Measurements from ENCODE around the gene HAND1.

The HAND1 gene

DNA sequence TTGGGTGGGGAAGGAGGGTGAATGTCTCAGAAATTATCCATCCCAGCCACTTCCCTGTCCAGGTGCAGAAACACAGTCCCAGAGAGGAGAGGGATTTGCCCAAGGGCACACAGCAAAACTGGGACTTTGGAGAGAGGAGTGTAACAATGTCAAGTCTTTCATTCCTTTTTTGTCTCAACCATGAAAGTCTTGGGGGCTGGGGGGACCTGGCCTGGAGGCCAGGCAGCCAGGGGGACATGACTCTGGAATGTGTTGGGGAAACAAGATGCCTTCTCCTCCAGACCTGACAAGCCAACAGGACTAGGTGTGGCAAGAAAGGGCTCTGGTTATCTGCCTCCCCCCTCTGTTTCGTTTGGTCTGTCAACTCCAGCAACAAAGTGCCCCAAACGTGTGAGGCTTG, 13.9 kb upstream of the HAND1 start:
- H3K4me3 ChIP-seq (ENCODE audit: insufficient read length, low read depth) = no peak overlapping the region
- TF ChIP-seq ZNF274 (IDR thresholded peaks at IDR 0.05; ENCODE audit: low read depth, low read length) = no peak
- no peak for TF ChIP-seq YY1 (IDR thresholded peaks at IDR 0.05; ENCODE audit: insufficient read depth, insufficient read length)
- no peak for TF ChIP-seq SUZ12 (IDR thresholded peaks at IDR 0.05; ENCODE audit: extremely low read depth, insufficient read depth, insufficient read length)
- no peaks in the 10 kb centered on the region for H3K4me1 ChIP-seq (ENCODE audit: insufficient read depth, insufficient read length)
- H3K36me3 ChIP-seq (ENCODE audit: insufficient read depth, insufficient read length, low read length) = no peaks in the 10 kb centered on the region
- H3K9me3 ChIP-seq (ENCODE audit: insufficient read depth, low read length) = no peaks in the 10 kb centered on the region
- H3K27me3 ChIP-seq (ENCODE audit: insufficient read depth, insufficient read length) = peaks cover 12% of the 10 kb centered on the region
- no peak for DNase-seq (ENCODE audit: low read depth, low spot score)
- no peak overlapping the region for H3K9ac ChIP-seq (ENCODE audit: insufficient read length, low read depth)

DNA sequence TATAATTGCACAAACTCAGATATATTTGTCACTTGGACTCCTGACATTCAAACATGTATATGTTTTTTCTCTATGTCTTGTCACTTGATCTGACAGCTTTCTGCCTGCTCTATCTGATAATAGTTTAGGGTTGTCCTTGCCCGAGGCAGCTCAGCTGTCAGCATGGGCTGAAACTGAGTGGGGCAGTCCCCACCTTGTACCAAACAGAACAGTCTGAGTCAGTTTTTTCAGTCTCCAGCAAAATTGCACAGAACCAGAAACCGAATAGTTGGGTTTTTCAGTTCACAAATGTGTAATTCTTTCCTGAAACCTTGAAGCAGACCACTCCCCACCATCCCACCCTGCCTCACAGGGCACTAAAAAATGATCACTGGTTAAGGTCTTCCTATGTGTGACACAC, 9.5 kb upstream of the HAND1 start:
- Histone ChIP-seq H3K9me3 (ENCODE audit: insufficient read depth, low read length) (no peaks in the 10 kb centered on the region), H3K4me1 (ENCODE audit: insufficient read depth, insufficient read length) (peaks cover 3% of the 10 kb centered on the region), H3K36me3 (ENCODE audit: insufficient read depth, insufficient read length, low read length) (no peaks in the 10 kb centered on the region), H3K9ac (ENCODE audit: insufficient read length, low read depth) (no peak overlapping the region), H3K27me3 (ENCODE audit: insufficient read depth, insufficient read length) (peaks cover 56% of the 10 kb centered on the region), H3K4me3 (ENCODE audit: insufficient read length, low read depth) (no peak overlapping the region)
- DNase-seq (ENCODE audit: low read depth, low spot score) = no peak
- TF ChIP-seq SUZ12 (IDR thresholded peaks at IDR 0.05; ENCODE audit: extremely low read depth, insufficient read depth, insufficient read length) = no peak
- no peak for TF ChIP-seq YY1 (IDR thresholded peaks at IDR 0.05; ENCODE audit: insufficient read depth, insufficient read length)
- no peak for TF ChIP-seq ZNF274 (IDR thresholded peaks at IDR 0.05; ENCODE audit: low read depth, low read length)

DNA sequence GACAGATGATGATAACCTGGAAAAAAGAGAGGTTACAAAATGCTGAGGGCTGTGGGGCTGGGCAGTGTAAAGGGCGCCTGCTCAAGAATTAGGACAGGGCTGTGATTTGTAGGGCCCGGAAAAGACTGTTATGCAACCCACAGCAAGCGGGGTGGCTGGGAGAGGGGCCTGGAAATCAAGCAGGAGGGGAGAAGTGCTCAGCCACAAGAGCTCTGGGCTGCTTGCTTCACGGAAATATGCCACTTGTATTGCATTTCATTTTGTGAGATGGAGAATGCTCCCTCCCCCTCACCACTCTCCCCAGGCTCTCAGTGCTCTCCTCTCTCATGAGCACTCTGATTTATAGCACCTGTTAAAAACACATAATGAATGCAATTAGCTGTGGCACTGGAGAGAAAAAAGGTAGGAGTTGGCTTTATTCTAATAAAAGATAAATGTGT, 8.4 kb upstream of the HAND1 start:
- Histone ChIP-seq H3K9ac (ENCODE audit: insufficient read length, low read depth) (no peak overlapping the region), H3K36me3 (ENCODE audit: insufficient read depth, insufficient read length, low read length) (no peaks in the 10 kb centered on the region), H3K4me1 (ENCODE audit: insufficient read depth, insufficient read length) (peaks cover 3% of the 10 kb centered on the region), H3K9me3 (ENCODE audit: insufficient read depth, low read length) (no peaks in the 10 kb centered on the region), H3K4me3 (ENCODE audit: insufficient read length, low read depth) (no peak overlapping the region), H3K27me3 (ENCODE audit: insufficient read depth, insufficient read length) (peaks cover 67% of the 10 kb centered on the region)
- TF ChIP-seq SUZ12 (IDR thresholded peaks at IDR 0.05; ENCODE audit: extremely low read depth, insufficient read depth, insufficient read length) = no peak
- no peak for TF ChIP-seq YY1 (IDR thresholded peaks at IDR 0.05; ENCODE audit: insufficient read depth, insufficient read length)
- no peak for TF ChIP-seq ZNF274 (IDR thresholded peaks at IDR 0.05; ENCODE audit: low read depth, low read length)
- DNase-seq (ENCODE audit: low read depth, low spot score) = no peak

DNA sequence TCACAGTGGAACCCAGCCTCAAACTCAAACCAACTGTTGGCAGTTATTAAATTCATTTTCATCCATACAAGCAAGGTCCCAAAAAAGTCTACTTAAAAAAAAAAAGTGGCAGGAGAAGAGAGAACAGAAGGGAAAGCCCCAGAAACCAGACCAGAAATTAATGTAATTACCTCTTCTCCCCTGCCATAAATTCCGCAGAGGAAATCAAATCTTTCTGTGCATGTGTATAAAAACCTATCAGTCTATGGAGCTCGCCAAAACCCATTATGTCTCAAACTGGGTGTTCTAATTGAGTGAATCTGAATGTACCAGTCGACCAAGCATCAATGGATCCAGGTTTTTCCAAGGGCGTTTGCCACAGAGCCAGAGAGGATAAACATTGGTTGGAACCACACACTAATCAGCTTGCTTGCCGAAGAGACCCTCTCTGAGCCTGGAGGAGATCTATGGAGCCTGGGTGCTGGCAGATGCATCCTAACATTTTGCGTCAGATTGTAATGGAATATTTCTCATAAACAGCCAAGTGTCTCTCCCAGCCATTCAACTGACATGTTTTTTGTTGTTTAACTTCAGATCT, 7.9 kb upstream of the HAND1 start:
- Histone ChIP-seq H3K9ac (ENCODE audit: insufficient read length, low read depth) (no peak overlapping the region), H3K36me3 (ENCODE audit: insufficient read depth, insufficient read length, low read length) (no peaks in the 10 kb centered on the region), H3K9me3 (ENCODE audit: insufficient read depth, low read length) (no peaks in the 10 kb centered on the region), H3K4me3 (ENCODE audit: insufficient read length, low read depth) (no peak overlapping the region), H3K27me3 (ENCODE audit: insufficient read depth, insufficient read length) (peaks cover 72% of the 10 kb centered on the region), H3K4me1 (ENCODE audit: insufficient read depth, insufficient read length) (peaks cover 6% of the 10 kb centered on the region)
- TF ChIP-seq ZNF274 (IDR thresholded peaks at IDR 0.05; ENCODE audit: low read depth, low read length) = no peak
- TF ChIP-seq SUZ12 (IDR thresholded peaks at IDR 0.05; ENCODE audit: extremely low read depth, insufficient read depth, insufficient read length) = peak; percentile 47
- DNase-seq (ENCODE audit: low read depth, low spot score) = no peak

DNA sequence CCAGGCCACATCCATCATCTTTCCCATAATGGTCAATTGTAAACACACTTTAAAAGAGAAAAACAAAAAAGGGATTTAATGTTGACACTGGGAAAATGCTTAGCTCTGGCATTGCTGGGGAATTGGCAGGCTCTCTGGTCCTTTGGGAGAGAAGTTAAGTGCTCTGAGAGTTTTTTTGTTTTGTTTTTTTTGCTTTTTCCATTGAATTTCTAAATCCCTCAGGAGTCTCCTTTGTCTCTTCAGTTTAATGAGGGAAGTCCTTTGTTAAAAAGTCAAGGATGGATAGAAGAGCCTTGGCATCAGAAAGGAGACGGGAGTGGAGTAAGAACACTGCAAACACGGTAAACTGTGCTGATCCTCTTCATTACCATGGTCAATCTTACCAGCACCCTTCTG, 7.1 kb upstream of the HAND1 start:
- Histone ChIP-seq H3K9me3 (ENCODE audit: insufficient read depth, low read length) (no peaks in the 10 kb centered on the region), H3K4me1 (ENCODE audit: insufficient read depth, insufficient read length) (peaks cover 7% of the 10 kb centered on the region), H3K9ac (ENCODE audit: insufficient read length, low read depth) (no peak overlapping the region), H3K4me3 (ENCODE audit: insufficient read length, low read depth) (no peak overlapping the region), H3K36me3 (ENCODE audit: insufficient read depth, insufficient read length, low read length) (no peaks in the 10 kb centered on the region), H3K27me3 (ENCODE audit: insufficient read depth, insufficient read length) (peaks cover 80% of the 10 kb centered on the region)
- TF ChIP-seq YY1 (IDR thresholded peaks at IDR 0.05; ENCODE audit: insufficient read depth, insufficient read length) (no peak), SUZ12 (IDR thresholded peaks at IDR 0.05; ENCODE audit: extremely low read depth, insufficient read depth, insufficient read length) (no peak), ZNF274 (IDR thresholded peaks at IDR 0.05; ENCODE audit: low read depth, low read length) (no peak)
- DNase-seq (ENCODE audit: low read depth, low spot score) = no peak

DNA sequence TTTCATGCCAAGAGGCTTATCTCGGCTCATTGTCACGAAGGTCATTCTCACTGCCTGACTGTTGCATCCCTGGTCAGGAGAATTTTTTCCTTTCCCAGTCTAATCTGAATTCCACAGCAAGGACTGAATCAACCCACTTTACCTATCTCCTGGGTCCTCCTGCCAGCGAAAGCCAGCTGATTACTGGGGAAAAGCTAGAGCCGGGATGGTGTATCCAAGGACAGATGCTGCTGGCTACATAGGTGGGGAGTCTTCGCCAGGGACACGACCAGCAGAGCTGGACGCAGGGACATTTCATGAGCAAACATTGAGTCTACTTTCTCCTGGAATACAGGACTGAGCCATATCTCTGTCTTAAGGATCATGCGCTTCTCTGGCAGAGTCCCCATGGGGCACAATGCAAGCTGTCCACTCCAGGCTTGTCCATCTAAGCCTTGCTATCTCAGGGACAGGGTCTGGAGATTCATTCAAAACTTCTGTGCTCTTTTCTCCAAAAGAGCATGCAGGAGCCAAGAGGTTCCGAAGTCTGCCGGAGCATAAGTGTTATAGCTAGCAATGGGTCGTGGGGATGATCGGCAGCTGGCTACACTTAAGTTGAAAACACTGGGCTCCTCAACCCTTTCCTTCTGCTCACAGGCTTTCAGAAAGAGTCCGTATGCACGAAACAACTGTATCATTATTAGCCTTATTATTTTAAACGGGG, 6.5 kb upstream of the HAND1 start:
- Histone ChIP-seq H3K4me1 (ENCODE audit: insufficient read depth, insufficient read length) (peaks cover 10% of the 10 kb centered on the region), H3K9me3 (ENCODE audit: insufficient read depth, low read length) (no peaks in the 10 kb centered on the region), H3K27me3 (ENCODE audit: insufficient read depth, insufficient read length) (peaks cover 86% of the 10 kb centered on the region), H3K4me3 (ENCODE audit: insufficient read length, low read depth) (no peak overlapping the region), H3K36me3 (ENCODE audit: insufficient read depth, insufficient read length, low read length) (no peaks in the 10 kb centered on the region), H3K9ac (ENCODE audit: insufficient read length, low read depth) (no peak overlapping the region)
- no peak for DNase-seq (ENCODE audit: low read depth, low spot score)
- no peak for TF ChIP-seq SUZ12 (IDR thresholded peaks at IDR 0.05; ENCODE audit: extremely low read depth, insufficient read depth, insufficient read length)

DNA sequence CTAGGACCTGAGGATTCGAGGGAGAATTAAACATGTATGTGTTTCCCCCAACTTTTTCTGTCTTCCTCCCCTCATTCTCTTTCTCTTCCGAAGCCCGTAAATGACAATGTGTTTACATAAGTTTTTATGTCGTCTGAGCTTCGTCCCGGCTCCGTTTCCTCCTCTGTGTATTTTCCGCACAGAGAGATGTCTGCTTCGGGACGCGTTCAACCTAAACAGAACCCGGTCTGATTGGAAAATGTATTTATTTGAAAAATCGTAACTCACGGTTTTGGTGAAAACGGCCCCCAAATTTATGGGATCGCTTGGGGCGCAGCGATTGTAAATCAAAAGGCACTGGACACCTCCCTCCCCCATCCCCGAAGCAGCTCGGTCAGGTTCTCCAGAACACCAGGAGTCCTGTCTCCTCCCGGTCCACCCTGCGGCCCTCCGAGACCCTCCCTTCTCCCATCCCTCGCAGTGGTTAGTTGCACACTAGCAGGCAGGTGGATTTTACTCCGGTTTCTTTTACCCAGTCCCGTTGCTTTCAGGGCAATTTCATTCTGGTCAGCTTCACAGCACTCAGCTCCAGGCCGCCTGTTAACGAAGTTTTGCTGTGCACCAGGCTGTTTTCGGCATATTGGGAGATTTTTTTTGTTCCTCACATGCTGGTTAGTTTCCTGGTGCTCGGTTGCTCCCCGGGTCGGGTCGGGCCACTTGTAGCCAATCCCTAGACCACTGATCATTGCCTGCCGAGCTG, 5.8 kb upstream of the HAND1 start:
- Histone ChIP-seq H3K9ac (ENCODE audit: insufficient read length, low read depth) (no peak overlapping the region), H3K4me1 (ENCODE audit: insufficient read depth, insufficient read length) (peaks cover 10% of the 10 kb centered on the region), H3K27me3 (ENCODE audit: insufficient read depth, insufficient read length) (peaks cover 93% of the 10 kb centered on the region), H3K36me3 (ENCODE audit: insufficient read depth, insufficient read length, low read length) (no peaks in the 10 kb centered on the region), H3K9me3 (ENCODE audit: insufficient read depth, low read length) (no peaks in the 10 kb centered on the region), H3K4me3 (ENCODE audit: insufficient read length, low read depth) (no peak overlapping the region)
- DNase-seq (ENCODE audit: low read depth, low spot score) = no peak
- TF ChIP-seq ZNF274 (IDR thresholded peaks at IDR 0.05; ENCODE audit: low read depth, low read length) (no peak), SUZ12 (IDR thresholded peaks at IDR 0.05; ENCODE audit: extremely low read depth, insufficient read depth, insufficient read length) (peak; percentile 19)

Data from NT2/D1 (cell line).